ENCODE measurements around the gene AMBP.

Gene AMBP

GRCh38 chr9:114107286-114108001 lies 29.3 kb upstream of the AMBP start:
- Mint-ChIP-seq H3K27ac (no peak overlapping the region), H3K4me3 (no peak overlapping the region), H3K27me3 (peaks cover 20 to 25% of the 10 kb centered on the region in 2 donors), H3K36me3 (ENCODE audit: insufficient read depth) (no peaks in the 10 kb centered on the region), H3K4me1 (ENCODE audit: low read depth in 2 of 2) (no peaks in the 10 kb centered on the region), H3K9me3 (no peaks in the 10 kb centered on the region)
- no peak for DNase-seq
- no peak for ATAC-seq (replicated peaks)

- H3K27me3 Mint-ChIP-seq, result peaks cover 12 to 35% of the 10 kb centered on the region in 2 donors
- no peak overlapping the region for H3K4me3 Mint-ChIP-seq
- H3K27ac Mint-ChIP-seq, result no peak overlapping the region
- ATAC-seq (replicated peaks) (no peak), DNase-seq (no peak)
- no peaks in the 10 kb centered on the region for H3K36me3 Mint-ChIP-seq (ENCODE audit: insufficient read depth)
- peaks cover 0 to 8% of the 10 kb centered on the region in 2 donors for H3K9me3 Mint-ChIP-seq
- H3K4me1 Mint-ChIP-seq (ENCODE audit: low read depth in 2 of 2), result no peaks in the 10 kb centered on the region
These were observed 27.1 kb upstream of the AMBP start for GRCh38 chr9:114105236-114105635.

- H3K27me3 Mint-ChIP-seq, result peaks cover 21 to 43% of the 10 kb centered on the region in 2 donors
- H3K4me1 Mint-ChIP-seq (ENCODE audit: low read depth in 2 of 2), result peaks cover 2 to 3% of the 10 kb centered on the region in 2 donors
- no peak overlapping the region for H3K27ac Mint-ChIP-seq
- H3K36me3 Mint-ChIP-seq (ENCODE audit: insufficient read depth), result no peaks in the 10 kb centered on the region
- H3K4me3 Mint-ChIP-seq, result no peak overlapping the region
- DNase-seq, result no peak
- ATAC-seq (replicated peaks), result no peak
- peaks cover 0 to 8% of the 10 kb centered on the region in 2 donors for H3K9me3 Mint-ChIP-seq
These were observed 24.4 kb upstream of the AMBP start for GRCh38 chr9:114102484-114102883.

GRCh38 chr9:114100536-114100935 lies 22.4 kb upstream of the AMBP start:
- Mint-ChIP-seq H3K4me3 (no peak overlapping the region), H3K27me3 (peaks cover 40 to 63% of the 10 kb centered on the region in 2 donors), H3K9me3 (peaks cover 0 to 8% of the 10 kb centered on the region in 2 donors), H3K27ac (no peak overlapping the region), H3K36me3 (ENCODE audit: insufficient read depth) (no peaks in the 10 kb centered on the region), H3K4me1 (ENCODE audit: low read depth in 2 of 2) (peaks cover 8 to 11% of the 10 kb centered on the region in 2 donors)
- DNase-seq (no peak), ATAC-seq (replicated peaks) (no peak)

- no peak for ATAC-seq (replicated peaks)
- Mint-ChIP-seq H3K27ac (no peak overlapping the region), H3K9me3 (peaks cover 0 to 8% of the 10 kb centered on the region in 2 donors), H3K4me3 (peak overlapping the region in 1 of 2 donors; percentile 63), H3K27me3 (peaks cover 45 to 71% of the 10 kb centered on the region in 2 donors), H3K4me1 (ENCODE audit: low read depth in 2 of 2) (peaks cover 8 to 11% of the 10 kb centered on the region in 2 donors), H3K36me3 (ENCODE audit: insufficient read depth) (no peaks in the 10 kb centered on the region)
- no peak for DNase-seq
These were observed 21.7 kb upstream of the AMBP start for GRCh38 chr9:114099669-114100270.

GRCh38 chr9:114098936-114099668 lies 21.0 kb upstream of the AMBP start, which contains the start of gene KIF12:
TSS of gene KIF12 (minus strand) at chr9:114099292. CDS start at chr9:114099276, 16 bp downstream.
- peaks cover 49 to 77% of the 10 kb centered on the region in 2 donors for H3K27me3 Mint-ChIP-seq
- peaks cover 0 to 8% of the 10 kb centered on the region in 2 donors for H3K9me3 Mint-ChIP-seq
- DNase-seq (no peak), ATAC-seq (replicated peaks) (no peak)
- peaks cover 8 to 11% of the 10 kb centered on the region in 2 donors for H3K4me1 Mint-ChIP-seq (ENCODE audit: low read depth in 2 of 2)
- H3K4me3 Mint-ChIP-seq, result peak within 1 kb of the TSS; percentile 14 to 63
- H3K27ac Mint-ChIP-seq, result no peak within 1 kb of the TSS
- no peaks in the 10 kb centered on the region for H3K36me3 Mint-ChIP-seq (ENCODE audit: insufficient read depth)

- DNase-seq (no peak), ATAC-seq (replicated peaks) (peak; percentile 49)
- Mint-ChIP-seq H3K4me3 (peak overlapping the region; percentile 44 to 68), H3K27ac (peak overlapping the region in 1 of 2 donors; percentile 51), H3K36me3 (ENCODE audit: insufficient read depth) (no peaks in the 10 kb centered on the region), H3K4me1 (ENCODE audit: low read depth in 2 of 2) (peaks cover 8 to 11% of the 10 kb centered on the region in 2 donors), H3K9me3 (peaks cover 0 to 8% of the 10 kb centered on the region in 2 donors), H3K27me3 (peaks cover 55 to 82% of the 10 kb centered on the region in 2 donors)
These were observed 20.2 kb upstream of the AMBP start for GRCh38 chr9:114098021-114098935.

- ATAC-seq (replicated peaks) (no peak), DNase-seq (no peak)
- peak overlapping the region in 1 of 2 donors; percentile 51 for H3K27ac Mint-ChIP-seq
- H3K9me3 Mint-ChIP-seq, result peaks cover 0 to 8% of the 10 kb centered on the region in 2 donors
- peak overlapping the region; percentile 44 to 68 for H3K4me3 Mint-ChIP-seq
- H3K36me3 Mint-ChIP-seq (ENCODE audit: insufficient read depth), result no peaks in the 10 kb centered on the region
- H3K4me1 Mint-ChIP-seq (ENCODE audit: low read depth in 2 of 2), result peaks cover 8 to 11% of the 10 kb centered on the region in 2 donors
- peaks cover 58 to 82% of the 10 kb centered on the region in 2 donors for H3K27me3 Mint-ChIP-seq
These were observed 19.5 kb upstream of the AMBP start for GRCh38 chr9:114097613-114098020.

- Mint-ChIP-seq H3K27me3 (peaks cover 57 to 81% of the 10 kb centered on the region in 2 donors), H3K9me3 (peaks cover 0 to 6% of the 10 kb centered on the region in 2 donors), H3K4me3 (peak overlapping the region; percentile 11 to 68), H3K27ac (peak overlapping the region in 1 of 2 donors; percentile 11), H3K36me3 (ENCODE audit: insufficient read depth) (no peaks in the 10 kb centered on the region), H3K4me1 (ENCODE audit: low read depth in 2 of 2) (peaks cover 8 to 11% of the 10 kb centered on the region in 2 donors)
- DNase-seq, result no peak
- ATAC-seq (replicated peaks), result no peak
These were observed 18.9 kb upstream of the AMBP start for GRCh38 chr9:114096866-114097612.

- ATAC-seq (replicated peaks) (no peak), DNase-seq (no peak)
- peaks cover 8 to 11% of the 10 kb centered on the region in 2 donors for H3K4me1 Mint-ChIP-seq (ENCODE audit: low read depth in 2 of 2)
- no peaks in the 10 kb centered on the region for H3K36me3 Mint-ChIP-seq (ENCODE audit: insufficient read depth)
- H3K27ac Mint-ChIP-seq, result no peak overlapping the region
- H3K9me3 Mint-ChIP-seq, result no peaks in the 10 kb centered on the region
- no peak overlapping the region for H3K4me3 Mint-ChIP-seq
- peaks cover 51 to 84% of the 10 kb centered on the region in 2 donors for H3K27me3 Mint-ChIP-seq
These were observed 18.0 kb upstream of the AMBP start for GRCh38 chr9:114096041-114096511.

- DNase-seq, result no peak
- H3K27me3 Mint-ChIP-seq, result peaks cover 57 to 91% of the 10 kb centered on the region in 2 donors
- no peaks in the 10 kb centered on the region for H3K36me3 Mint-ChIP-seq (ENCODE audit: insufficient read depth)
- ATAC-seq (replicated peaks), result no peak
- no peak overlapping the region for H3K27ac Mint-ChIP-seq
- no peaks in the 10 kb centered on the region for H3K9me3 Mint-ChIP-seq
- H3K4me3 Mint-ChIP-seq, result no peak overlapping the region
- H3K4me1 Mint-ChIP-seq (ENCODE audit: low read depth in 2 of 2), result peaks cover 8 to 11% of the 10 kb centered on the region in 2 donors
These were observed 16.9 kb upstream of the AMBP start for GRCh38 chr9:114094971-114095370.

Data from effector memory CD8-positive, alpha-beta T cell (primary cell).